ENCODE results near the gene NOMO2.
"Not testable (repeated sequence)": the region's sequence is repeated elsewhere in the genome, so short reads cannot be mapped to it uniquely, and the experiment has no call there.

NOMO2 gene

GRCh38 chr16:18394363-18394762 lies 167.5 kb downstream of the NOMO2 start:
- not testable (repeated sequence) for H3K4me1 ChIP-seq (ENCODE audit: insufficient read depth, low read length); H3K27me3 ChIP-seq (ENCODE audit: insufficient read depth, low read length); H3K9me3 ChIP-seq (ENCODE audit: low read length); H3K4me3 ChIP-seq (ENCODE audit: low read length); H2AFZ ChIP-seq (ENCODE audit: low read depth, low read length); H3K36me3 ChIP-seq (ENCODE audit: insufficient read depth, low read length)

DNA sequence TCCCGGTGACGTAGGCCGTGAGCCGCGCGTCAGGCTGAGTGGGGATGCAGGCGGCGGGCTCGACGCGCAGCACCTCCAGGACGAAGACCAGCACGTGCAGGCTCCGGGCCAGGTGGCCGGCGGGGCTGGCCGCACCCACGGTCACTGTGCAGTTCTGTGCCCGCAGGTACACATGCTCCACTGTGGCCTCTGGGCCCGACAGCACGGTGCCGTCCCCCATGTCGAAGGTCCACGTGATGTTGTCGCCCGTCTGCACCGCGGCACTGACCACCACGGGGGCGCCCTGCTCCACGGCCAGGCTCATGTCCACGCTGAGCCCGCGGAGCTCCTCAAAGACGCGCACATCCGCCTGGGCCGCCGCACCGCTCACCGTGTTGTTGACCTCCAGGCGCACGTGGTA lies 174.1 kb downstream of the NOMO2 start:
- H3K27me3 ChIP-seq (ENCODE audit: insufficient read depth, low read length); H3K4me3 ChIP-seq (ENCODE audit: low read length); H3K36me3 ChIP-seq (ENCODE audit: insufficient read depth, low read length); H2AFZ ChIP-seq (ENCODE audit: low read depth, low read length); H3K9me3 ChIP-seq (ENCODE audit: low read length); H3K4me1 ChIP-seq (ENCODE audit: insufficient read depth, low read length): not testable (repeated sequence)

- H3K4me3 ChIP-seq (ENCODE audit: low read length); H3K4me1 ChIP-seq (ENCODE audit: insufficient read depth, low read length); H3K36me3 ChIP-seq (ENCODE audit: insufficient read depth, low read length); H3K9me3 ChIP-seq (ENCODE audit: low read length); H3K27me3 ChIP-seq (ENCODE audit: insufficient read depth, low read length); H2AFZ ChIP-seq (ENCODE audit: low read depth, low read length): not testable (repeated sequence)
Observed at GRCh38 chr16:18386517-18386916, 175.4 kb downstream of the NOMO2 start.

- H3K4me3 ChIP-seq (ENCODE audit: low read length); H3K4me1 ChIP-seq (ENCODE audit: insufficient read depth, low read length); H3K27me3 ChIP-seq (ENCODE audit: insufficient read depth, low read length); H2AFZ ChIP-seq (ENCODE audit: low read depth, low read length); H3K9me3 ChIP-seq (ENCODE audit: low read length); H3K36me3 ChIP-seq (ENCODE audit: insufficient read depth, low read length): not testable (repeated sequence)
Observed at GRCh38 chr16:18385285-18385684, 176.6 kb downstream of the NOMO2 start.

GRCh38 chr16:18384869-18385268 lies 177.0 kb downstream of the NOMO2 start:
- H3K27me3 ChIP-seq (ENCODE audit: insufficient read depth, low read length); H3K4me3 ChIP-seq (ENCODE audit: low read length); H2AFZ ChIP-seq (ENCODE audit: low read depth, low read length); H3K4me1 ChIP-seq (ENCODE audit: insufficient read depth, low read length); H3K36me3 ChIP-seq (ENCODE audit: insufficient read depth, low read length); H3K9me3 ChIP-seq (ENCODE audit: low read length): not testable (repeated sequence)

DNA sequence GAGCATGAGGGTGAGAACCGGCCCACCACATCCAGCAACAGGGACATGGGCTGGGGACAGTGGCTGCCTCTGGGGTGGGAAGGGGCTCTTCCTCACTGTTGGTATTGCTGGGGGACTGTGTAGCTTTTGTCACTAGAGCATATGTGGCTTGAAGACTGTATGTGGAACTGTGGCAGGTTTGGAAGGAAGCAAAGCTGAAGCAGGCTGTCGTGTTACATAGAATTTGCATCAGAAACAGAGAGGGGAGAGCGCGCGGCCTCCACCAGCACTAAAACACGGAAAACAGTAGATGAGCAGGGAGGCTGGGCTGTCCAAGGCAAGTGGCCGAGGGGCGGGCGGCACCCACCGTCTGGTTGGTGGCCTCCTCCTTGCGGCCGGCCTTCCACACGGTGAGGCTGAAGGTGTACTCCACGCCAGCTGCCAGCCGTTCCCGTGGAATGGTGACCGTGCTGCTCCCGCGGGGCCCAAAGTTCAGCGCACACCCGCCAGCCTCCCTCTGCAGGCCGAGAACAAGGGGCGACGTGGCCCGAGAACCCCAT lies 177.7 kb downstream of the NOMO2 start:
- not testable (repeated sequence) for H3K4me3 ChIP-seq (ENCODE audit: low read length); H3K9me3 ChIP-seq (ENCODE audit: low read length); H2AFZ ChIP-seq (ENCODE audit: low read depth, low read length); H3K4me1 ChIP-seq (ENCODE audit: insufficient read depth, low read length); H3K36me3 ChIP-seq (ENCODE audit: insufficient read depth, low read length); H3K27me3 ChIP-seq (ENCODE audit: insufficient read depth, low read length)

- not testable (repeated sequence) for H3K9me3 ChIP-seq (ENCODE audit: low read length); H3K4me3 ChIP-seq (ENCODE audit: low read length); H3K4me1 ChIP-seq (ENCODE audit: insufficient read depth, low read length); H3K36me3 ChIP-seq (ENCODE audit: insufficient read depth, low read length); H3K27me3 ChIP-seq (ENCODE audit: insufficient read depth, low read length); H2AFZ ChIP-seq (ENCODE audit: low read depth, low read length)
Observed at GRCh38 chr16:18382696-18383095, 179.2 kb downstream of the NOMO2 start.
